ENCODE data around the gene SLC12A1. TPM values are rescaled to one million over a fixed set of nuclear protein-coding genes. Genes with fewer than 3 reads are reported as not detected.

SLC12A1 gene
- polyA plus RNA-seq, 1 of the 3 experiments (the other 2 are of a cell fraction), result not detected

DNA sequence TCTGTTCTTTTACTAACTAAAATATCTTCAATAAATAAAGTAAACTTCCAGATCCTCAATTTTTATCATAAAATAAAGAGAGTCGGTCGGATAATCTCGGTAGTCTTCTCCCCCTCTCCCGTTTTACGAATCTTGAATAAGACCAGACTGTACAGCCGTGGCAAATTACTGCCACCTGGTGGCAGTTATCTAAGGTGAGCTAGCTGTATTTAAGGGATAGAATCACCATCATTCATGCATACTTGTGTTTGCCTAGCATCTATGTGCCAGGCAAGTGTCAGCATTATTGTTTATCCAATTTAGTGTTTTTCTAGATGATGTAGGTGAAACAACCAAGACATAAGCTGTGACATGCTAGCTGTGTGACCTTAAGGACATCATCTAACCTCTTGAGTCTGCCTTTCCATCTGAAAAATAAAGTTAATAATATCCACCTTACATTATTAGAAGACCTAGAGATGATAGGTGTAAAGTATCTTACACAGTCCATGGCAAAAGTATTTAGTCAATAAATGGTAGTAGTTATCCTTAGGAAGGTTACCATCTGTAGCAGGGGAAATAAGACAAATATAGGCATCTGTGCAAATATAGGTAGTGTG is 146.5 kb downstream of the SLC12A1 start:
- H3K9me2 ChIP-seq, result no peaks in the 10 kb centered on the region
- no peaks in the 10 kb centered on the region for H3K79me2 ChIP-seq (ENCODE audit: insufficient read depth)
- H3K4me3 ChIP-seq (ENCODE audit: low read depth in 2 of 2, low read length in 1 of 2), result no peak overlapping the region
- DNase-seq, result peak; percentile 63
- H3K27ac ChIP-seq (ENCODE audit: low read depth in 2 of 2, low read length in 1 of 2), result no peak overlapping the region
- H3K36me3 ChIP-seq (replicated peaks in 1 of 2; ENCODE audit: control insufficient read depth in 1 of 2, insufficient read depth in 2 of 2, low read length in 1 of 2), result no peaks in the 10 kb centered on the region
- no peaks in the 10 kb centered on the region for H3K4me1 ChIP-seq (ENCODE audit: control insufficient read depth in 1 of 2, insufficient read depth in 2 of 2, low read depth in 1 of 2, low read length in 1 of 2)
- peaks cover 4% of the 10 kb centered on the region for H3F3A ChIP-seq (replicated peaks; ENCODE audit: insufficient read depth)
- H3K9me3 ChIP-seq, result no peaks in the 10 kb centered on the region
- H4K20me1 ChIP-seq (ENCODE audit: insufficient read depth), result no peaks in the 10 kb centered on the region
- ChIA-PET POLR2A (no interaction called here), CTCF (interaction anchor here (0.7 to 3.4 kb wide), 24 partner anchors 12 to 1793 kb away, joined by 3 to 26 read pairs (median 3); partner anchors contain the start of genes FBN1 and SHC4)
- no peak overlapping the region for H3K4me2 ChIP-seq
- 22% methylated on average over 6 of the region's 6 CpGs for WGBS (ENCODE audit: low lambda C conversion rate)
- H3K27me3 ChIP-seq (ENCODE audit: insufficient read depth), result no peaks in the 10 kb centered on the region
- no peak overlapping the region for H3K9ac ChIP-seq
- H2AFZ ChIP-seq (ENCODE audit: low read depth), result peak overlapping the region; percentile 31; the same call in 1 of the 2 replicates
- TF ChIP-seq GABPA (IDR thresholded peaks at IDR 0.05; ENCODE audit: low read depth), result no peak
- no peak for TF ChIP-seq GATA2 (CRISPR knock-in tag; IDR thresholded peaks at IDR 0.05)
- TF ChIP-seq NFIC (IDR thresholded peaks at IDR 0.05; ENCODE audit: borderline replicate concordance), result no peak
- no peak for TF ChIP-seq SIN3A (IDR thresholded peaks at IDR 0.05; ENCODE audit: borderline replicate concordance, low read depth, low read length)
- TF ChIP-seq, protein P1, sequence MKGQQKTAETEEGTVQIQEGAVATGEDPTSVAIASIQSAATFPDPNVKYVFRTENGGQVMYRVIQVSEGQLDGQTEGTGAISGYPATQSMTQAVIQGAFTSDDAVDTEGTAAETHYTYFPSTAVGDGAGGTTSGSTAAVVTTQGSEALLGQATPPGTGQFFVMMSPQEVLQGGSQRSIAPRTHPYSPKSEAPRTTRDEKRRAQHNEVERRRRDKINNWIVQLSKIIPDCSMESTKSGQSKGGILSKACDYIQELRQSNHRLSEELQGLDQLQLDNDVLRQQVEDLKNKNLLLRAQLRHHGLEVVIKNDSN (IDR thresholded peaks at IDR 0.05; ENCODE audit: borderline replicate concordance, low read depth), result no peak
- TF ChIP-seq, protein P2, sequence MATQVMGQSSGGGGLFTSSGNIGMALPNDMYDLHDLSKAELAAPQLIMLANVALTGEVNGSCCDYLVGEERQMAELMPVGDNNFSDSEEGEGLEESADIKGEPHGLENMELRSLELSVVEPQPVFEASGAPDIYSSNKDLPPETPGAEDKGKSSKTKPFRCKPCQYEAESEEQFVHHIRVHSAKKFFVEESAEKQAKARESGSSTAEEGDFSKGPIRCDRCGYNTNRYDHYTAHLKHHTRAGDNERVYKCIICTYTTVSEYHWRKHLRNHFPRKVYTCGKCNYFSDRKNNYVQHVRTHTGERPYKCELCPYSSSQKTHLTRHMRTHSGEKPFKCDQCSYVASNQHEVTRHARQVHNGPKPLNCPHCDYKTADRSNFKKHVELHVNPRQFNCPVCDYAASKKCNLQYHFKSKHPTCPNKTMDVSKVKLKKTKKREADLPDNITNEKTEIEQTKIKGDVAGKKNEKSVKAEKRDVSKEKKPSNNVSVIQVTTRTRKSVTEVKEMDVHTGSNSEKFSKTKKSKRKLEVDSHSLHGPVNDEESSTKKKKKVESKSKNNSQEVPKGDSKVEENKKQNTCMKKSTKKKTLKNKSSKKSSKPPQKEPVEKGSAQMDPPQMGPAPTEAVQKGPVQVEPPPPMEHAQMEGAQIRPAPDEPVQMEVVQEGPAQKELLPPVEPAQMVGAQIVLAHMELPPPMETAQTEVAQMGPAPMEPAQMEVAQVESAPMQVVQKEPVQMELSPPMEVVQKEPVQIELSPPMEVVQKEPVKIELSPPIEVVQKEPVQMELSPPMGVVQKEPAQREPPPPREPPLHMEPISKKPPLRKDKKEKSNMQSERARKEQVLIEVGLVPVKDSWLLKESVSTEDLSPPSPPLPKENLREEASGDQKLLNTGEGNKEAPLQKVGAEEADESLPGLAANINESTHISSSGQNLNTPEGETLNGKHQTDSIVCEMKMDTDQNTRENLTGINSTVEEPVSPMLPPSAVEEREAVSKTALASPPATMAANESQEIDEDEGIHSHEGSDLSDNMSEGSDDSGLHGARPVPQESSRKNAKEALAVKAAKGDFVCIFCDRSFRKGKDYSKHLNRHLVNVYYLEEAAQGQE (IDR thresholded peaks at IDR 0.05; ENCODE audit: low read depth, low read length), result no peak
- peak; percentile 80 for TF ChIP-seq RAD21 (IDR thresholded peaks at IDR 0.05; ENCODE audit: low read length)
- TF ChIP-seq MXI1 (IDR thresholded peaks at IDR 0.05; ENCODE audit: low read depth, low read length), result no peak
- peak; percentile 32 for TF ChIP-seq CHD2 (IDR thresholded peaks at IDR 0.05; ENCODE audit: low read length, partially characterized antibody)
- TF ChIP-seq EZH2phosphoT487 (IDR thresholded peaks at IDR 0.05; ENCODE audit: borderline replicate concordance, low read depth), result no peak
- no peak for TF ChIP-seq MEF2A (IDR thresholded peaks at IDR 0.05; ENCODE audit: borderline replicate concordance, low read depth)
- TF ChIP-seq SMC3 (IDR thresholded peaks at IDR 0.05; ENCODE audit: low read depth, low read length), result peak; percentile 57
- TF ChIP-seq TEAD4 (IDR thresholded peaks at IDR 0.05; ENCODE audit: borderline replicate concordance, insufficient read depth), result no peak
- TF ChIP-seq, protein P3, sequence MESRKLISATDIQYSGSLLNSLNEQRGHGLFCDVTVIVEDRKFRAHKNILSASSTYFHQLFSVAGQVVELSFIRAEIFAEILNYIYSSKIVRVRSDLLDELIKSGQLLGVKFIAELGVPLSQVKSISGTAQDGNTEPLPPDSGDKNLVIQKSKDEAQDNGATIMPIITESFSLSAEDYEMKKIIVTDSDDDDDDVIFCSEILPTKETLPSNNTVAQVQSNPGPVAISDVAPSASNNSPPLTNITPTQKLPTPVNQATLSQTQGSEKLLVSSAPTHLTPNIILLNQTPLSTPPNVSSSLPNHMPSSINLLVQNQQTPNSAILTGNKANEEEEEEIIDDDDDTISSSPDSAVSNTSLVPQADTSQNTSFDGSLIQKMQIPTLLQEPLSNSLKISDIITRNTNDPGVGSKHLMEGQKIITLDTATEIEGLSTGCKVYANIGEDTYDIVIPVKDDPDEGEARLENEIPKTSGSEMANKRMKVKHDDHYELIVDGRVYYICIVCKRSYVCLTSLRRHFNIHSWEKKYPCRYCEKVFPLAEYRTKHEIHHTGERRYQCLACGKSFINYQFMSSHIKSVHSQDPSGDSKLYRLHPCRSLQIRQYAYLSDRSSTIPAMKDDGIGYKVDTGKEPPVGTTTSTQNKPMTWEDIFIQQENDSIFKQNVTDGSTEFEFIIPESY (IDR thresholded peaks at IDR 0.05; ENCODE audit: borderline replicate concordance, low read depth), result no peak
- no peak for TF ChIP-seq TAF1 (IDR thresholded peaks at IDR 0.05; ENCODE audit: borderline replicate concordance, low read depth, low read length)
- TF ChIP-seq POLR2AphosphoS5 (IDR thresholded peaks at IDR 0.05; ENCODE audit: low read depth, low read length), result no peak
- TF ChIP-seq EP300 (IDR thresholded peaks at IDR 0.05; ENCODE audit: borderline replicate concordance in 1 of 2, low read depth in 1 of 2, low read length in 1 of 2), result no peak
- TF ChIP-seq, protein P4, sequence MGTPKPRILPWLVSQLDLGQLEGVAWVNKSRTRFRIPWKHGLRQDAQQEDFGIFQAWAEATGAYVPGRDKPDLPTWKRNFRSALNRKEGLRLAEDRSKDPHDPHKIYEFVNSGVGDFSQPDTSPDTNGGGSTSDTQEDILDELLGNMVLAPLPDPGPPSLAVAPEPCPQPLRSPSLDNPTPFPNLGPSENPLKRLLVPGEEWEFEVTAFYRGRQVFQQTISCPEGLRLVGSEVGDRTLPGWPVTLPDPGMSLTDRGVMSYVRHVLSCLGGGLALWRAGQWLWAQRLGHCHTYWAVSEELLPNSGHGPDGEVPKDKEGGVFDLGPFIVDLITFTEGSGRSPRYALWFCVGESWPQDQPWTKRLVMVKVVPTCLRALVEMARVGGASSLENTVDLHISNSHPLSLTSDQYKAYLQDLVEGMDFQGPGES (IDR thresholded peaks at IDR 0.05; ENCODE audit: low read depth, low read length), result no peak
- TF ChIP-seq, protein P5, sequence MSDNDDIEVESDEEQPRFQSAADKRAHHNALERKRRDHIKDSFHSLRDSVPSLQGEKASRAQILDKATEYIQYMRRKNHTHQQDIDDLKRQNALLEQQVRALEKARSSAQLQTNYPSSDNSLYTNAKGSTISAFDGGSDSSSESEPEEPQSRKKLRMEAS (IDR thresholded peaks at IDR 0.05; ENCODE audit: low read depth), result no peak
- TF ChIP-seq FOXJ3 (CRISPR knock-in tag; IDR thresholded peaks at IDR 0.05), result no peak
- TF ChIP-seq, protein P6, sequence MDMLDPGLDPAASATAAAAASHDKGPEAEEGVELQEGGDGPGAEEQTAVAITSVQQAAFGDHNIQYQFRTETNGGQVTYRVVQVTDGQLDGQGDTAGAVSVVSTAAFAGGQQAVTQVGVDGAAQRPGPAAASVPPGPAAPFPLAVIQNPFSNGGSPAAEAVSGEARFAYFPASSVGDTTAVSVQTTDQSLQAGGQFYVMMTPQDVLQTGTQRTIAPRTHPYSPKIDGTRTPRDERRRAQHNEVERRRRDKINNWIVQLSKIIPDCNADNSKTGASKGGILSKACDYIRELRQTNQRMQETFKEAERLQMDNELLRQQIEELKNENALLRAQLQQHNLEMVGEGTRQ (IDR thresholded peaks at IDR 0.05; ENCODE audit: borderline replicate concordance, low read depth, low read length), result no peak
- no peak for TF ChIP-seq NRF1 (IDR thresholded peaks at IDR 0.05; ENCODE audit: low read depth, low read length)
- TF ChIP-seq ELF1 (IDR thresholded peaks at IDR 0.05), result no peak
- TF ChIP-seq FOXM1 (IDR thresholded peaks at IDR 0.05; ENCODE audit: low read depth), result no peak
- TF ChIP-seq TCF12 (IDR thresholded peaks at IDR 0.05), result no peak
